HCT116 (cell line): ENCODE data around the gene EHBP1. TPM values are rescaled to one million over a fixed set of nuclear protein-coding genes. Genes with fewer than 3 reads are reported as not detected.

Experiments used
- ATAC-seq: fragments of 200-7000 bp; cut with Tn5 transposase; 2 replicates; pipeline ENCODE4 v1.9.1; 2020; ENCODE audit warnings: mild to moderate bottlenecking, moderate library complexity
- BruUV-seq: library from RNA; stranded (reverse); fragments of 400-500 nt; replicated peaks from 2 replicates; lab custom pipeline; 2021; lab: Mats Ljungman, UMichigan
- CTCF ChIA-PET: fragments of 300-600 bp; sonication (Branson Sonifier 250); formaldehyde crosslinking; loops from one replicate; lab custom pipeline; 2021; ENCODE audit warnings: antibody characterized with exemption; lab: Charles Lee
- POLR2A ChIA-PET: fragments of 300-600, 350-600 bp; sonication (Branson Sonifier 250); formaldehyde crosslinking; loops from one replicate; lab custom pipeline; 2021; ENCODE audit warnings: antibody characterized with exemption; lab: Charles Lee
- RAD21 ChIA-PET, 2 experiments: fragments of 300-600 bp; sonication (Branson Sonifier 250); formaldehyde crosslinking; loops; one replicate each; lab custom pipeline; 2023; ENCODE audit warnings: low total read pairs in 2 of 2; ENCODE audit not compliant: uncharacterized antibody in 2 of 2, unreplicated experiment in 2 of 2, low non-redundant PET in 1 of 2; lab: Charles Lee
- DNase-seq: peaks from one replicate; pipeline ENCODE4 v3.0.0-alpha.2; 2010; ENCODE audit warnings: low read depth, low spot score
- H2AFZ ChIP-seq: fragments of 200-600 bp; shearing (Covaris generic), sonication (generic); 2 replicates; pipeline ENCODE4 v1.6.1; 2017; ENCODE audit warnings: low read depth, mixed run types, mixed read lengths, antibody characterized with exemption, low read length; ENCODE audit not compliant: poor library complexity, severe bottlenecking
- H3K27ac ChIP-seq: 2 replicates; pipeline ENCODE4 v1.5.1; 2012; ENCODE audit warnings: low read depth, low read length
- H3K27me3 ChIP-seq: fragments of 200-600 bp; sonication (generic); 2 replicates; pipeline ENCODE4 v1.6.1; 2016; ENCODE audit warnings: mixed run types, low read length, mixed read lengths; ENCODE audit not compliant: insufficient read depth
- H3K36me3 ChIP-seq, 2 experiments: fragments of 200-500 bp in 1 of 2; fragments of 200-600 bp in 1 of 2; sonication (Bioruptor generic) in 1 of 2; sonication (generic) in 1 of 2; 2 replicates each; pipeline versions ENCODE4 v1.5.1 to v1.6.1; 2014 to 2016; ENCODE audit warnings: low read length in 2 of 2, inconsistent platforms in 1 of 2, mixed read lengths in 1 of 2, mixed run types in 1 of 2; ENCODE audit not compliant: insufficient read depth in 2 of 2, control insufficient read depth in 1 of 2
- H3K4me1 ChIP-seq, 2 experiments: fragments of 200-600 bp in 1 of 2; sonication (generic) in 1 of 2; 2 replicates each; pipeline versions ENCODE4 v1.5.1 to v1.6.1; 2012 to 2017; ENCODE audit warnings: low read length in 2 of 2, inconsistent platforms in 1 of 2, mild to moderate bottlenecking in 1 of 2, mixed read lengths in 1 of 2, mixed run types in 1 of 2, moderate library complexity in 1 of 2; ENCODE audit not compliant: insufficient read depth in 2 of 2, control insufficient read depth in 1 of 2
- H3K4me2 ChIP-seq: fragments of 200-600 bp; sonication (generic); 2 replicates; pipeline ENCODE4 v1.6.1; 2017; ENCODE audit warnings: mixed run types, low read length, mixed read lengths
- H3K4me3 ChIP-seq, 2 experiments: fragments of 200-600 bp in 1 of 2; sonication (generic) in 1 of 2; replicated peaks in 1 of 2; 2 replicates each; pipeline ENCODE4 v1.5.1; 2011 to 2016; ENCODE audit warnings: low read length in 2 of 2, control low read depth in 1 of 2, low read depth in 1 of 2, mild to moderate bottlenecking in 1 of 2, mixed read lengths in 1 of 2, mixed run types in 1 of 2
- H3K79me2 ChIP-seq: fragments of 200-600 bp; sonication (generic); 2 replicates; pipeline ENCODE4 v1.6.1; 2017; ENCODE audit warnings: mild to moderate bottlenecking, mixed run types, low read length, moderate library complexity, mixed read lengths; ENCODE audit not compliant: insufficient read depth
- H3K9ac ChIP-seq: fragments of 200-600 bp; sonication (generic); 2 replicates; pipeline ENCODE4 v1.6.1; 2016; ENCODE audit warnings: low read length, mixed read lengths
- H3K9me2 ChIP-seq: fragments of 200-600 bp; sonication (generic), shearing (Covaris generic); 2 replicates; pipeline ENCODE4 v1.6.1; 2017; ENCODE audit warnings: mixed run types, mild to moderate bottlenecking, moderate library complexity; ENCODE audit not compliant: insufficient read depth
- H3K9me3 ChIP-seq, 2 experiments: fragments of 200-500 bp in 1 of 2; fragments of 200-600 bp in 1 of 2; sonication (Bioruptor generic) in 1 of 2; sonication (generic) in 1 of 2; 2 replicates each; pipeline ENCODE4 v1.6.1; 2014 to 2017; ENCODE audit warnings: low read length in 2 of 2, mixed read lengths in 2 of 2, inconsistent platforms in 1 of 2, low read depth in 1 of 2, mild to moderate bottlenecking in 1 of 2, mixed run types in 1 of 2, moderate library complexity in 1 of 2; ENCODE audit not compliant: control insufficient read depth in 1 of 2, insufficient read depth in 1 of 2
- H4K20me1 ChIP-seq: fragments of 200-600 bp; sonication (generic), shearing (Covaris generic); 2 replicates; pipeline ENCODE4 v1.6.1; 2017; ENCODE audit warnings: mixed run types, mild to moderate bottlenecking, moderate library complexity; ENCODE audit not compliant: insufficient read depth
- ATF3 ChIP-seq: IDR thresholded peaks from 2 replicates; pipeline ENCODE4 v1.6.1; 2012
- CBX3 ChIP-seq: IDR thresholded peaks from 2 replicates; pipeline ENCODE4 v1.6.1; 2012; ENCODE audit warnings: low read depth
- CEBPB ChIP-seq: IDR thresholded peaks from 2 replicates; pipeline ENCODE4 v1.6.1; 2012; ENCODE audit warnings: low read depth
- EGR1 ChIP-seq: IDR thresholded peaks from 2 replicates; pipeline ENCODE4 v1.6.1; 2012; ENCODE audit warnings: low read depth
- ELF1 ChIP-seq: IDR thresholded peaks from 2 replicates; pipeline ENCODE4 v1.6.1; 2012; ENCODE audit warnings: low read depth, borderline replicate concordance
- EZH2 ChIP-seq: fragments of 200-600 bp; sonication (generic); IDR thresholded peaks from 2 replicates; pipeline ENCODE4 v1.6.1; 2017; ENCODE audit warnings: antibody characterized with exemption, mixed run types
- FOSL1 ChIP-seq: IDR thresholded peaks from 2 replicates; pipeline ENCODE4 v1.6.1; 2012; ENCODE audit warnings: low read depth
- POLR2AphosphoS5 ChIP-seq: IDR thresholded peaks from 2 replicates; pipeline ENCODE4 v1.6.1; 2011; ENCODE audit warnings: mild to moderate bottlenecking, low read depth, low read length, moderate library complexity
- RAD21 ChIP-seq: IDR thresholded peaks from 2 replicates; pipeline ENCODE4 v1.6.1; 2012; ENCODE audit warnings: low read depth, mild to moderate bottlenecking
- SIN3A ChIP-seq: IDR thresholded peaks from 2 replicates; pipeline ENCODE4 v1.6.1; 2012; ENCODE audit warnings: low read depth
- SP1 ChIP-seq: IDR thresholded peaks from 2 replicates; pipeline ENCODE4 v1.6.1; 2012; ENCODE audit warnings: low read depth
- SRF ChIP-seq: IDR thresholded peaks from 2 replicates; pipeline ENCODE4 v1.6.1; 2012; ENCODE audit warnings: low read depth
- YY1 ChIP-seq: IDR thresholded peaks from 2 replicates; pipeline ENCODE4 v1.6.1; 2011; ENCODE audit warnings: low read length, low read depth, moderate library complexity, mild to moderate bottlenecking; ENCODE audit not compliant: insufficient replicate concordance; ENCODE audit errors: extremely low read depth
- ZNF274 ChIP-seq: fragments of 200-500 bp; sonication (Bioruptor generic); IDR thresholded peaks from 2 replicates; pipeline ENCODE4 v1.6.1; 2014; ENCODE audit warnings: mild to moderate bottlenecking, low read depth, low read length, inconsistent platforms
- intact Hi-C: fragments of 100-400 bp; cut with micrococcal nuclease; formaldehyde crosslinking; loops from 2 replicates; pipeline ENCODE4 v1.10.0; 2022
- total RNA-seq: library from RNA; stranded (reverse); gene quantifications from one replicate; pipeline ENCODE4 v1.2.1, GENCODE V29; 2021; ENCODE audit not compliant: unreplicated experiment
- TF ChIP-seq, protein P1 (sequence below), 3 experiments: fragments of 200-600 bp in 1 of 3; sonication (generic) in 1 of 3; IDR thresholded peaks in 2 of 3; conservative IDR thresholded peaks in 1 of 3; 2 replicates each; pipeline ENCODE4 v1.5.1; 2012 to 2017; ENCODE audit warnings: low read depth in 2 of 3, low read length in 2 of 3, antibody characterized with exemption in 1 of 3, borderline replicate concordance in 1 of 3, control low read depth in 1 of 3, mild to moderate bottlenecking in 1 of 3, mixed read lengths in 1 of 3, mixed run types in 1 of 3, moderate library complexity in 1 of 3; ENCODE audit not compliant: insufficient read depth in 1 of 3
- TF ChIP-seq, protein P2 (sequence below): IDR thresholded peaks from 2 replicates; pipeline ENCODE4 v1.6.1; 2011; ENCODE audit warnings: mild to moderate bottlenecking, low read length, moderate library complexity; ENCODE audit not compliant: insufficient replicate concordance; ENCODE audit errors: extremely low read depth
- TF ChIP-seq, protein P3 (sequence below): IDR thresholded peaks from 2 replicates; pipeline ENCODE4 v1.6.1; 2012
- TF ChIP-seq, protein P4 (sequence below): IDR thresholded peaks from 2 replicates; pipeline ENCODE4 v1.6.1; 2012; ENCODE audit warnings: low read depth

The EHBP1 gene
- total RNA-seq, 1 experiment from 2014 or later: 89.9 TPM

DNA sequence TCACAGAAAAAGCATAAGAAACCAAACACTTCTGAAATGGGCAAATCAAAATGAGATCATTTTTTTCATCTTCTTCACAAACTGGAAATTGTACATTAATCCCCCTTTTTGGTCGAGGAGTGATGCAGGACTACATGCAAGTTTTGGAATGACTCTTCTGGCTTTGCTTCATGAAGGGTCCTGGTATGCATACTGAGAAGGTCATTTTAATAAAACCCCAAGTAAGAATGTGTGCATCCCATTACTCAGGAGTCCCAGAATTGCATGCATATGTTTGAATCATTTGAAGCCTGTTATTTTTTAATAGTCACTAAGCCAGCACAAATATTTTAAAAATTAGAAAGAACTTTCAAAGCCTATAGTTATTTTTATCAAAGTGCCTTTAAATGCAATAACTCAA, 16.7 kb upstream of the EHBP1 start:
- H2AFZ ChIP-seq: no peak overlapping the region
- H3K4me1 ChIP-seq: no peaks in the 10 kb centered on the region
- ATAC-seq (no peak), DNase-seq (no peak)
- CTCF ChIA-PET: no interaction called here
- H3K4me2 ChIP-seq: no peak overlapping the region
- H3K9me2 ChIP-seq: no peaks in the 10 kb centered on the region
- no peaks in the 10 kb centered on the region for H4K20me1 ChIP-seq
- H3K9ac ChIP-seq: no peak overlapping the region
- POLR2A ChIA-PET: no interaction called here
- no peaks in the 10 kb centered on the region for H3K9me3 ChIP-seq
- TF ChIP-seq, protein P1, sequence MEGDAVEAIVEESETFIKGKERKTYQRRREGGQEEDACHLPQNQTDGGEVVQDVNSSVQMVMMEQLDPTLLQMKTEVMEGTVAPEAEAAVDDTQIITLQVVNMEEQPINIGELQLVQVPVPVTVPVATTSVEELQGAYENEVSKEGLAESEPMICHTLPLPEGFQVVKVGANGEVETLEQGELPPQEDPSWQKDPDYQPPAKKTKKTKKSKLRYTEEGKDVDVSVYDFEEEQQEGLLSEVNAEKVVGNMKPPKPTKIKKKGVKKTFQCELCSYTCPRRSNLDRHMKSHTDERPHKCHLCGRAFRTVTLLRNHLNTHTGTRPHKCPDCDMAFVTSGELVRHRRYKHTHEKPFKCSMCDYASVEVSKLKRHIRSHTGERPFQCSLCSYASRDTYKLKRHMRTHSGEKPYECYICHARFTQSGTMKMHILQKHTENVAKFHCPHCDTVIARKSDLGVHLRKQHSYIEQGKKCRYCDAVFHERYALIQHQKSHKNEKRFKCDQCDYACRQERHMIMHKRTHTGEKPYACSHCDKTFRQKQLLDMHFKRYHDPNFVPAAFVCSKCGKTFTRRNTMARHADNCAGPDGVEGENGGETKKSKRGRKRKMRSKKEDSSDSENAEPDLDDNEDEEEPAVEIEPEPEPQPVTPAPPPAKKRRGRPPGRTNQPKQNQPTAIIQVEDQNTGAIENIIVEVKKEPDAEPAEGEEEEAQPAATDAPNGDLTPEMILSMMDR (IDR thresholded peaks at IDR 0.05 in 2 of 3, conservative IDR thresholded peaks at IDR 0.05 in 1 of 3; ENCODE audit: borderline replicate concordance in 1 of 3, insufficient read depth in 1 of 3, low read depth in 2 of 3, low read length in 2 of 3): no peak
- no peak for TF ChIP-seq EGR1
- TF ChIP-seq YY1: no peak
- TF ChIP-seq ELF1: no peak
- TF ChIP-seq EZH2: no peak
- TF ChIP-seq SIN3A: no peak
- no peak for TF ChIP-seq FOSL1
- no peak for TF ChIP-seq POLR2AphosphoS5
- TF ChIP-seq, protein P2, sequence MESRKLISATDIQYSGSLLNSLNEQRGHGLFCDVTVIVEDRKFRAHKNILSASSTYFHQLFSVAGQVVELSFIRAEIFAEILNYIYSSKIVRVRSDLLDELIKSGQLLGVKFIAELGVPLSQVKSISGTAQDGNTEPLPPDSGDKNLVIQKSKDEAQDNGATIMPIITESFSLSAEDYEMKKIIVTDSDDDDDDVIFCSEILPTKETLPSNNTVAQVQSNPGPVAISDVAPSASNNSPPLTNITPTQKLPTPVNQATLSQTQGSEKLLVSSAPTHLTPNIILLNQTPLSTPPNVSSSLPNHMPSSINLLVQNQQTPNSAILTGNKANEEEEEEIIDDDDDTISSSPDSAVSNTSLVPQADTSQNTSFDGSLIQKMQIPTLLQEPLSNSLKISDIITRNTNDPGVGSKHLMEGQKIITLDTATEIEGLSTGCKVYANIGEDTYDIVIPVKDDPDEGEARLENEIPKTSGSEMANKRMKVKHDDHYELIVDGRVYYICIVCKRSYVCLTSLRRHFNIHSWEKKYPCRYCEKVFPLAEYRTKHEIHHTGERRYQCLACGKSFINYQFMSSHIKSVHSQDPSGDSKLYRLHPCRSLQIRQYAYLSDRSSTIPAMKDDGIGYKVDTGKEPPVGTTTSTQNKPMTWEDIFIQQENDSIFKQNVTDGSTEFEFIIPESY: no peak
- TF ChIP-seq RAD21: no peak
- TF ChIP-seq CBX3: no peak
- no peak for TF ChIP-seq SP1
- TF ChIP-seq ATF3: no peak
- TF ChIP-seq, protein P3, sequence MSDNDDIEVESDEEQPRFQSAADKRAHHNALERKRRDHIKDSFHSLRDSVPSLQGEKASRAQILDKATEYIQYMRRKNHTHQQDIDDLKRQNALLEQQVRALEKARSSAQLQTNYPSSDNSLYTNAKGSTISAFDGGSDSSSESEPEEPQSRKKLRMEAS: no peak
- TF ChIP-seq SRF: no peak
- TF ChIP-seq CEBPB: no peak
- TF ChIP-seq ZNF274: no peak
- TF ChIP-seq, protein P4, sequence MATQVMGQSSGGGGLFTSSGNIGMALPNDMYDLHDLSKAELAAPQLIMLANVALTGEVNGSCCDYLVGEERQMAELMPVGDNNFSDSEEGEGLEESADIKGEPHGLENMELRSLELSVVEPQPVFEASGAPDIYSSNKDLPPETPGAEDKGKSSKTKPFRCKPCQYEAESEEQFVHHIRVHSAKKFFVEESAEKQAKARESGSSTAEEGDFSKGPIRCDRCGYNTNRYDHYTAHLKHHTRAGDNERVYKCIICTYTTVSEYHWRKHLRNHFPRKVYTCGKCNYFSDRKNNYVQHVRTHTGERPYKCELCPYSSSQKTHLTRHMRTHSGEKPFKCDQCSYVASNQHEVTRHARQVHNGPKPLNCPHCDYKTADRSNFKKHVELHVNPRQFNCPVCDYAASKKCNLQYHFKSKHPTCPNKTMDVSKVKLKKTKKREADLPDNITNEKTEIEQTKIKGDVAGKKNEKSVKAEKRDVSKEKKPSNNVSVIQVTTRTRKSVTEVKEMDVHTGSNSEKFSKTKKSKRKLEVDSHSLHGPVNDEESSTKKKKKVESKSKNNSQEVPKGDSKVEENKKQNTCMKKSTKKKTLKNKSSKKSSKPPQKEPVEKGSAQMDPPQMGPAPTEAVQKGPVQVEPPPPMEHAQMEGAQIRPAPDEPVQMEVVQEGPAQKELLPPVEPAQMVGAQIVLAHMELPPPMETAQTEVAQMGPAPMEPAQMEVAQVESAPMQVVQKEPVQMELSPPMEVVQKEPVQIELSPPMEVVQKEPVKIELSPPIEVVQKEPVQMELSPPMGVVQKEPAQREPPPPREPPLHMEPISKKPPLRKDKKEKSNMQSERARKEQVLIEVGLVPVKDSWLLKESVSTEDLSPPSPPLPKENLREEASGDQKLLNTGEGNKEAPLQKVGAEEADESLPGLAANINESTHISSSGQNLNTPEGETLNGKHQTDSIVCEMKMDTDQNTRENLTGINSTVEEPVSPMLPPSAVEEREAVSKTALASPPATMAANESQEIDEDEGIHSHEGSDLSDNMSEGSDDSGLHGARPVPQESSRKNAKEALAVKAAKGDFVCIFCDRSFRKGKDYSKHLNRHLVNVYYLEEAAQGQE: no peak
- no peak overlapping the region for H3K4me3 ChIP-seq
- no peaks in the 10 kb centered on the region for H3K79me2 ChIP-seq
- no TSS peak for BruUV-seq
- no peaks in the 10 kb centered on the region for H3K27me3 ChIP-seq
- H3K27ac ChIP-seq: no peak overlapping the region
- RAD21 ChIA-PET: no interaction called here
- H3K36me3 ChIP-seq: no peaks in the 10 kb centered on the region
- intact Hi-C loops: no loop called here
